Measurements from ENCODE around the gene JAKMIP3.
A peak's percentile ranks its signal among the peaks of the same experiment; 100 is the strongest.

The JAKMIP3 gene

DNA sequence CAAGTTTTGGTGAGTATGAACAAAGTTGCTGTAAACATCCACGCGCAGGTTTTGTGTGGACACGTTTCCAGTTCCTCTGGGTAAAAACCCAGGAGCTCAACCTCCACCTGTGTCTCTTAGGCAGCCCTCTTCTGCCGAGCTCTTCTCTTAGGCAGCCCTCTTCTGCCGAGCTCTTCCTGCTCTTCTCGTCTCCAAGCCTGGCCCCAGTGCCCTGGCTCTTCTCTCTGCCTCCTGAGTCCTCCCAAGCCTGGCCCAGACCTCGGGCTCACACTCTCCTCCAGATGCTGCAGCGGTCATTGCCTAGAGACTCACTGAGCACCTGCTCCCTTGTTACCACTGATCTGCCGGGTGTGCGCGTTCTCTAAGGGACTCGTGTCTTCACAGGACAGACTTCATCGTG, 45.3 kb upstream of the JAKMIP3 start:
- Histone ChIP-seq H2AK5ac (ENCODE audit: low read length, severe bottlenecking) (no peak overlapping the region), H2BK15ac (ENCODE audit: low read depth, poor library complexity, severe bottlenecking) (no peak overlapping the region), H3K4ac (ENCODE audit: low read depth in 1 of 2, low read length in 2 of 2) (no peak overlapping the region), H2BK120ac (ENCODE audit: low read depth, low read length) (no peak overlapping the region), H3K18ac (ENCODE audit: low read depth in 1 of 2, low read length in 2 of 2) (no peak overlapping the region), H2AFZ (ENCODE audit: low read depth, low read length) (no peak overlapping the region), H4K8ac (ENCODE audit: low read length) (no peak overlapping the region), H3K79me1 (replicated peaks; ENCODE audit: low read length, poor library complexity, severe bottlenecking) (no peaks in the 10 kb centered on the region), H2BK5ac (ENCODE audit: low read depth, low read length, poor library complexity, severe bottlenecking) (no peak overlapping the region), H3K27ac (ENCODE audit: low read length, poor library complexity, severe bottlenecking) (no peak overlapping the region), H3K4me1 (ENCODE audit: control insufficient read depth, insufficient read depth, low read depth, low read length) (peaks cover 2% of the 10 kb centered on the region), H4K91ac (ENCODE audit: low read length) (no peak overlapping the region), H3K4me3 (ENCODE audit: insufficient read depth in 1 of 2, low read depth in 1 of 2, low read length in 2 of 2) (no peak overlapping the region), H3K23ac (ENCODE audit: low read length in 2 of 2) (no peak overlapping the region), H3K9ac (ENCODE audit: low read length) (no peak overlapping the region), H3K36me3 (ENCODE audit: control insufficient read depth in 1 of 2, insufficient read depth in 2 of 2, low read depth in 1 of 2, low read length in 2 of 2) (no peaks in the 10 kb centered on the region), H2BK12ac (ENCODE audit: low read length in 2 of 2) (no peak overlapping the region), H3K4me2 (ENCODE audit: low read length, poor library complexity, severe bottlenecking) (no peak overlapping the region), H3K27me3 (ENCODE audit: control insufficient read depth in 1 of 2, insufficient read depth in 1 of 2, low read length in 2 of 2) (peaks cover 31 to 35% of the 10 kb centered on the region in 2 experiments), H3K9me3 (ENCODE audit: control insufficient read depth, low read length) (no peaks in the 10 kb centered on the region), H3K14ac (ENCODE audit: low read length in 2 of 2) (no peak overlapping the region)
- 87% methylated on average over 13 of the region's 13 CpGs for WGBS
- DNase-seq, result no peak

DNA sequence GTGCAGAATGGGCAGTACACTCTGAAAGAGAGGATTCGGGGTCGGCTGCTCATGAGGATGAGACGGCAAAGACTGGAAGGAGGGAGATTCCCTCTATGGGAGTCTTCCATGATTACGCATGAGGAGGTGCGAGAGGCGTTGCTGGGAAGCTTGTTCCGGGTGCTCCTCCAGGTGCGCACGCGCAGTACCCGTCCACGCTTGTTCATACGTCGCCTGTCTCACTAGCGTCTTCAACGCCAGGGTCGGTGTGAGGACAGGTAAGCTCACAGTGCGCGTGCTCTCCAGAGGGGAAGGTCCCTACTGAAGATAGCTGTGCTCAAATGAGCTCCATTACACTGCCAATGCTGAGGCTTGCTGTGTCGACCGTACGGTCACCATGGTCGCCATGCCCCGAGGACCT, 44.7 kb upstream of the JAKMIP3 start:
- no peak overlapping the region for H3K9ac ChIP-seq (ENCODE audit: low read length)
- no peaks in the 10 kb centered on the region for H3K79me1 ChIP-seq (replicated peaks; ENCODE audit: low read length, poor library complexity, severe bottlenecking)
- no peak overlapping the region for H2BK12ac ChIP-seq (ENCODE audit: low read length in 2 of 2)
- H3K4ac ChIP-seq (ENCODE audit: low read depth in 1 of 2, low read length in 2 of 2), result no peak overlapping the region
- H3K4me3 ChIP-seq (ENCODE audit: insufficient read depth in 1 of 2, low read depth in 1 of 2, low read length in 2 of 2), result no peak overlapping the region
- H2BK15ac ChIP-seq (ENCODE audit: low read depth, poor library complexity, severe bottlenecking), result no peak overlapping the region
- H3K27ac ChIP-seq (ENCODE audit: low read length, poor library complexity, severe bottlenecking), result no peak overlapping the region
- no peak overlapping the region for H4K91ac ChIP-seq (ENCODE audit: low read length)
- no peak overlapping the region for H2AFZ ChIP-seq (ENCODE audit: low read depth, low read length)
- H3K4me1 ChIP-seq (ENCODE audit: control insufficient read depth, insufficient read depth, low read depth, low read length), result peaks cover 2% of the 10 kb centered on the region
- H3K27me3 ChIP-seq (ENCODE audit: control insufficient read depth in 1 of 2, insufficient read depth in 1 of 2, low read length in 2 of 2), result peaks cover 31 to 39% of the 10 kb centered on the region in 2 experiments
- H3K9me3 ChIP-seq (ENCODE audit: control insufficient read depth, low read length), result no peaks in the 10 kb centered on the region
- no peak overlapping the region for H3K18ac ChIP-seq (ENCODE audit: low read depth in 1 of 2, low read length in 2 of 2)
- no peak overlapping the region for H3K14ac ChIP-seq (ENCODE audit: low read length in 2 of 2)
- WGBS, result 95% methylated on average over 24 of the region's 24 CpGs
- no peak overlapping the region for H3K23ac ChIP-seq (ENCODE audit: low read length in 2 of 2)
- H3K4me2 ChIP-seq (ENCODE audit: low read length, poor library complexity, severe bottlenecking), result no peak overlapping the region
- no peaks in the 10 kb centered on the region for H3K36me3 ChIP-seq (ENCODE audit: control insufficient read depth in 1 of 2, insufficient read depth in 2 of 2, low read depth in 1 of 2, low read length in 2 of 2)
- no peak overlapping the region for H4K8ac ChIP-seq (ENCODE audit: low read length)
- H2AK5ac ChIP-seq (ENCODE audit: low read length, severe bottlenecking), result no peak overlapping the region
- H2BK120ac ChIP-seq (ENCODE audit: low read depth, low read length), result no peak overlapping the region
- DNase-seq, result no peak
- H2BK5ac ChIP-seq (ENCODE audit: low read depth, low read length, poor library complexity, severe bottlenecking), result no peak overlapping the region

GRCh38 chr10:132021504-132022143, 44.1 kb upstream of the JAKMIP3 start:
- H3K79me1 ChIP-seq (replicated peaks; ENCODE audit: low read length, poor library complexity, severe bottlenecking), result no peaks in the 10 kb centered on the region
- no peak overlapping the region for H3K18ac ChIP-seq (ENCODE audit: low read depth in 1 of 2, low read length in 2 of 2)
- H2BK15ac ChIP-seq (ENCODE audit: low read depth, poor library complexity, severe bottlenecking), result no peak overlapping the region
- no peak overlapping the region for H3K9ac ChIP-seq (ENCODE audit: low read length)
- no peak overlapping the region for H3K14ac ChIP-seq (ENCODE audit: low read length in 2 of 2)
- WGBS, result 84% methylated on average over 16 of the region's 16 CpGs
- DNase-seq, result no peak
- no peak overlapping the region for H2BK120ac ChIP-seq (ENCODE audit: low read depth, low read length)
- H2BK5ac ChIP-seq (ENCODE audit: low read depth, low read length, poor library complexity, severe bottlenecking), result no peak overlapping the region
- peaks cover 2% of the 10 kb centered on the region for H3K4me1 ChIP-seq (ENCODE audit: control insufficient read depth, insufficient read depth, low read depth, low read length)
- no peak overlapping the region for H2AFZ ChIP-seq (ENCODE audit: low read depth, low read length)
- no peak overlapping the region for H2AK5ac ChIP-seq (ENCODE audit: low read length, severe bottlenecking)
- H2BK12ac ChIP-seq (ENCODE audit: low read length in 2 of 2), result no peak overlapping the region
- H3K4ac ChIP-seq (ENCODE audit: low read depth in 1 of 2, low read length in 2 of 2), result no peak overlapping the region
- H3K27me3 ChIP-seq (ENCODE audit: control insufficient read depth in 1 of 2, insufficient read depth in 1 of 2, low read length in 2 of 2), result peaks cover 31 to 42% of the 10 kb centered on the region in 2 experiments
- H3K4me2 ChIP-seq (ENCODE audit: low read length, poor library complexity, severe bottlenecking), result no peak overlapping the region
- no peak overlapping the region for H3K4me3 ChIP-seq (ENCODE audit: insufficient read depth in 1 of 2, low read depth in 1 of 2, low read length in 2 of 2)
- no peak overlapping the region for H4K91ac ChIP-seq (ENCODE audit: low read length)
- H3K27ac ChIP-seq (ENCODE audit: low read length, poor library complexity, severe bottlenecking), result no peak overlapping the region
- no peak overlapping the region for H4K8ac ChIP-seq (ENCODE audit: low read length)
- no peak overlapping the region for H3K23ac ChIP-seq (ENCODE audit: low read length in 2 of 2)
- no peaks in the 10 kb centered on the region for H3K9me3 ChIP-seq (ENCODE audit: control insufficient read depth, low read length)
- H3K36me3 ChIP-seq (ENCODE audit: control insufficient read depth in 1 of 2, insufficient read depth in 2 of 2, low read depth in 1 of 2, low read length in 2 of 2), result no peaks in the 10 kb centered on the region

GRCh38 chr10:132022241-132022640, 43.5 kb upstream of the JAKMIP3 start:
- no peak overlapping the region for H2AK5ac ChIP-seq (ENCODE audit: low read length, severe bottlenecking)
- no peak overlapping the region for H4K8ac ChIP-seq (ENCODE audit: low read length)
- no peaks in the 10 kb centered on the region for H3K9me3 ChIP-seq (ENCODE audit: control insufficient read depth, low read length)
- peaks cover 3% of the 10 kb centered on the region for H3K4me1 ChIP-seq (ENCODE audit: control insufficient read depth, insufficient read depth, low read depth, low read length)
- no peak overlapping the region for H2BK5ac ChIP-seq (ENCODE audit: low read depth, low read length, poor library complexity, severe bottlenecking)
- H3K18ac ChIP-seq (ENCODE audit: low read depth in 1 of 2, low read length in 2 of 2), result no peak overlapping the region
- DNase-seq, result no peak
- peaks cover 31 to 41% of the 10 kb centered on the region in 2 experiments for H3K27me3 ChIP-seq (ENCODE audit: control insufficient read depth in 1 of 2, insufficient read depth in 1 of 2, low read length in 2 of 2)
- H3K14ac ChIP-seq (ENCODE audit: low read length in 2 of 2), result no peak overlapping the region
- H2BK15ac ChIP-seq (ENCODE audit: low read depth, poor library complexity, severe bottlenecking), result no peak overlapping the region
- no peaks in the 10 kb centered on the region for H3K79me1 ChIP-seq (replicated peaks; ENCODE audit: low read length, poor library complexity, severe bottlenecking)
- H3K27ac ChIP-seq (ENCODE audit: low read length, poor library complexity, severe bottlenecking), result no peak overlapping the region
- no peak overlapping the region for H3K4me2 ChIP-seq (ENCODE audit: low read length, poor library complexity, severe bottlenecking)
- no peak overlapping the region for H3K9ac ChIP-seq (ENCODE audit: low read length)
- H3K23ac ChIP-seq (ENCODE audit: low read length in 2 of 2), result no peak overlapping the region
- H3K4ac ChIP-seq (ENCODE audit: low read depth in 1 of 2, low read length in 2 of 2), result no peak overlapping the region
- WGBS, result 86% methylated on average over 18 of the region's 18 CpGs
- H2BK12ac ChIP-seq (ENCODE audit: low read length in 2 of 2), result peak overlapping the region in 1 of 2 experiments; percentile 26
- no peaks in the 10 kb centered on the region for H3K36me3 ChIP-seq (ENCODE audit: control insufficient read depth in 1 of 2, insufficient read depth in 2 of 2, low read depth in 1 of 2, low read length in 2 of 2)
- H3K4me3 ChIP-seq (ENCODE audit: insufficient read depth in 1 of 2, low read depth in 1 of 2, low read length in 2 of 2), result no peak overlapping the region
- no peak overlapping the region for H2AFZ ChIP-seq (ENCODE audit: low read depth, low read length)
- no peak overlapping the region for H2BK120ac ChIP-seq (ENCODE audit: low read depth, low read length)
- no peak overlapping the region for H4K91ac ChIP-seq (ENCODE audit: low read length)
